ENCODE data around the gene RPL7A.

Gene RPL7A

DNA sequence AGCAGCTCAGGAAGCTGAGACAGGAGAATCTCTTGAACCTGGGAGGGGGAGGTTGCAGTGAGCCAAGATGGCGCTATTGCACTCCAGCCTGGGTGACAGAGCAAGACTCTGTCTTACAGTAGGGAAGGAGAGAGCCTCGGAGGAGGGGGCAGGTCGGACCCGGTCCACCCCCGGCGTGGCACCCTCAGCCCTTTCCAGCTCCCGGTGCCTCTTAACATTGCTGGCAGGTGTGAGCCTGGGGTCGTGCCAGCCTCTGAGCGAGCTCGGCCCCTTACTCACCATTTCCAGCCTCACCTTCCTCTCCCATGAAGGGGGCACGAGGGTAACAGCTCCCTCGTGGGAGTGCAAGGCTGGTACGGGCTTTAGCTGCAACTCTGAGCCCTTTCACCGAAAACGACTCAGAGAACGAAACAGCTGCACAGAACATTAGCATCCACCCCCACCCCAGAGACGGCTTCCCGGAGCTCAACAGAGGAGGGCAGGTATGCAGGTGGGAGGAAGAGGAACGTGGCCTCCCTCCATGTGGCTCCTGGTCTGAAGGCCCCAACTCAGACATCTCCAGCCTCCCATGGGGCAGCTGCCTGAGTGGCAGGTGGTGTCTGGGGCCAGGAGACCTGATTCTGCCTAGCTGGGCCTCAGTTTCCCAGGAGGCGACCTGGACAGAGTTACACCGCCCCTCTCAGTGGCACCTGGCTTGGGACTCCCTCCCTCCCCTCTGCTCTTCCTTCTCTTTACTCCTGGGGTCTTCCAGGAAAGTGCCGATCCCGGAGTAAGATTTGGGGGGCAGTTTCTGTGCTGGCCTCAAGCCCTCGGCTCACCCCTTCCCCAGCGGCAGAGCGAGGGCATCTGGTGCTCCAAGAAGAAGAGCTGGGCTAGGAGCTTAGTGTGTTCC lies 44.5 kb upstream of the RPL7A start:
- Histone ChIP-seq H2AFZ (ENCODE audit: low read length) (no peak overlapping the region), H4K20me1 (ENCODE audit: insufficient read depth, low read length, poor library complexity, severe bottlenecking) (no peaks in the 10 kb centered on the region), H3K36me3 (ENCODE audit: insufficient read depth, low read length) (no peaks in the 10 kb centered on the region), H3K9me2 (replicated peaks; ENCODE audit: low read depth, low read length) (no peaks in the 10 kb centered on the region), H3K79me2 (ENCODE audit: insufficient read depth, low read length) (no peaks in the 10 kb centered on the region), H3K27me3 (ENCODE audit: insufficient read depth, low read length, poor library complexity, severe bottlenecking) (no peaks in the 10 kb centered on the region), H3K4me3 (ENCODE audit: low read length, poor library complexity, severe bottlenecking) (no peak overlapping the region), H3K4me2 (ENCODE audit: low read depth, low read length, poor library complexity, severe bottlenecking) (no peak overlapping the region), H3F3A (ENCODE audit: low read depth) (no peaks in the 10 kb centered on the region), H3K4me1 (ENCODE audit: insufficient read depth, low read length, poor library complexity, severe bottlenecking) (no peaks in the 10 kb centered on the region), H3K9ac (ENCODE audit: low read depth, low read length, poor library complexity, severe bottlenecking) (no peak overlapping the region), H3K9me3 (ENCODE audit: insufficient read depth, low read depth, low read length) (no peaks in the 10 kb centered on the region)
- no peak for TF ChIP-seq EZH2phosphoT487 (IDR thresholded peaks at IDR 0.05; ENCODE audit: borderline replicate concordance)
- TF ChIP-seq, protein P1, sequence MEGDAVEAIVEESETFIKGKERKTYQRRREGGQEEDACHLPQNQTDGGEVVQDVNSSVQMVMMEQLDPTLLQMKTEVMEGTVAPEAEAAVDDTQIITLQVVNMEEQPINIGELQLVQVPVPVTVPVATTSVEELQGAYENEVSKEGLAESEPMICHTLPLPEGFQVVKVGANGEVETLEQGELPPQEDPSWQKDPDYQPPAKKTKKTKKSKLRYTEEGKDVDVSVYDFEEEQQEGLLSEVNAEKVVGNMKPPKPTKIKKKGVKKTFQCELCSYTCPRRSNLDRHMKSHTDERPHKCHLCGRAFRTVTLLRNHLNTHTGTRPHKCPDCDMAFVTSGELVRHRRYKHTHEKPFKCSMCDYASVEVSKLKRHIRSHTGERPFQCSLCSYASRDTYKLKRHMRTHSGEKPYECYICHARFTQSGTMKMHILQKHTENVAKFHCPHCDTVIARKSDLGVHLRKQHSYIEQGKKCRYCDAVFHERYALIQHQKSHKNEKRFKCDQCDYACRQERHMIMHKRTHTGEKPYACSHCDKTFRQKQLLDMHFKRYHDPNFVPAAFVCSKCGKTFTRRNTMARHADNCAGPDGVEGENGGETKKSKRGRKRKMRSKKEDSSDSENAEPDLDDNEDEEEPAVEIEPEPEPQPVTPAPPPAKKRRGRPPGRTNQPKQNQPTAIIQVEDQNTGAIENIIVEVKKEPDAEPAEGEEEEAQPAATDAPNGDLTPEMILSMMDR (conservative IDR thresholded peaks at IDR 0.05; ENCODE audit: low read length), result no peak

DNA sequence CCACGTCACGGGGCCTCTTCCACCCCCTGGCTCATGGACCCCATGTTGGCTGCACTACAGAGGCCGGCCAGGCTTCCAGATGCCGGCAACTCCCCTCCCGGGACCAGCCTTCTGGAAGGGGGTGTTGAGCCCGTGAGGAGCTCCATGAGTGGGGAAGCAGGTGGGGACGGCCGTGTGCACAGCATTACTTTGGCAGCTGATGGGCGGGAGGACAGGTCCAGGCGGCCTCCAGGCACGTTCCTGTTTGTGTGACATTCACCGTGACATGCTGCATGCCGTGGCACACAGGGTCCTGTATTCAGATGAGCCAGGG lies 43.9 kb upstream of the RPL7A start:
- TF ChIP-seq, protein P1 (conservative IDR thresholded peaks at IDR 0.05; ENCODE audit: low read length), result no peak
- TF ChIP-seq EZH2phosphoT487 (IDR thresholded peaks at IDR 0.05; ENCODE audit: borderline replicate concordance), result no peak
- H2AFZ ChIP-seq (ENCODE audit: low read length), result no peak overlapping the region
- H3F3A ChIP-seq (ENCODE audit: low read depth), result no peaks in the 10 kb centered on the region
- H3K4me1 ChIP-seq (ENCODE audit: insufficient read depth, low read length, poor library complexity, severe bottlenecking), result no peaks in the 10 kb centered on the region
- H3K79me2 ChIP-seq (ENCODE audit: insufficient read depth, low read length), result no peaks in the 10 kb centered on the region
- H3K4me2 ChIP-seq (ENCODE audit: low read depth, low read length, poor library complexity, severe bottlenecking), result no peak overlapping the region
- H3K9me3 ChIP-seq (ENCODE audit: insufficient read depth, low read depth, low read length), result no peaks in the 10 kb centered on the region
- H3K27me3 ChIP-seq (ENCODE audit: insufficient read depth, low read length, poor library complexity, severe bottlenecking), result no peaks in the 10 kb centered on the region
- H3K9me2 ChIP-seq (replicated peaks; ENCODE audit: low read depth, low read length), result no peaks in the 10 kb centered on the region
- H3K4me3 ChIP-seq (ENCODE audit: low read length, poor library complexity, severe bottlenecking), result no peak overlapping the region
- H3K36me3 ChIP-seq (ENCODE audit: insufficient read depth, low read length), result no peaks in the 10 kb centered on the region
- no peak overlapping the region for H3K9ac ChIP-seq (ENCODE audit: low read depth, low read length, poor library complexity, severe bottlenecking)
- no peaks in the 10 kb centered on the region for H4K20me1 ChIP-seq (ENCODE audit: insufficient read depth, low read length, poor library complexity, severe bottlenecking)

DNA sequence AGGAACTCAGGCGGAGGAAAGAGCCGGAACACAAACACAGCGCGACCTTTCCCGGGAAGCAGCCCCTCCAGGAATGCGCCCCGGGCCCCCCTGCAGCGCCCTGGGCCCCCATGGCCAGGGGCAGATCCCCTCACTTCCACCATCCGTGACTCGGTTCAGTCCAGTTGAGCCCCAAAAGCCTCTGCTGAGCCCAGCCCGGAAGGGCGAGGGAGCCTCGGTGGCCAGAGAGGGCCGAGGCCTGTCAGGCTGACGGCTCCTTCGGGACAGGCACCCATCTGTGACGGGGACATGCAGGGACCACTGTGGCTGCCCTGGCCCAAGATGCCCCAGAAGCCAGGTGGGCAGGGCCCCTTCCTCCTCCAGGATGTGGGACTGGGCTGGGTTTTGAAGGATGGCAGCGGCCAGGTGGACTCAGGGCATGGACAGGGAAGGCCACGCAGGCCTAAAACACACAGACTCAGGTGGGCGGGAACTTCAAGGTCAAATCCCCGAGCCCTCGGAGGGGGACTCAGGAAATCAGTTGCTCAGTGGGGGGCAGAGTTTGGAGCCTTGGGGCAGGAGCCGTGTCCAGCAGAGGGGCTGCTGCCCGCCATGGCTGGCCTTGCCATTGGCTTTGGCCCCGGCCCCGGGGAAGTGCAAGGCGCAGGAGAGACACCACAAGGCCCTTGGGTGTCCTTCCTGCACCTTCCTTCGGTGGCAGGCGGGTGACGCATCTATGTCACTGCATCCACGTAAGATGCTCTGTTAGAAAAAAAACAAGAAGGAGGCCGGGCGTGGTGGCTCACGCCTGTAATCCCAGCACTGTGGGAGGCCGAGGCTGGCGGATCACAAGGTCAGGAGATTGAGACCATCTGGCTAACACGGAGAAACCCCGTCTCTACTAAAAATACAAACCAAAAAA lies 43.3 kb upstream of the RPL7A start:
- H3K9ac ChIP-seq (ENCODE audit: low read depth, low read length, poor library complexity, severe bottlenecking), result no peak overlapping the region
- no peaks in the 10 kb centered on the region for H4K20me1 ChIP-seq (ENCODE audit: insufficient read depth, low read length, poor library complexity, severe bottlenecking)
- H3K4me3 ChIP-seq (ENCODE audit: low read length, poor library complexity, severe bottlenecking), result no peak overlapping the region
- TF ChIP-seq EZH2phosphoT487 (IDR thresholded peaks at IDR 0.05; ENCODE audit: borderline replicate concordance), result no peak
- TF ChIP-seq, protein P1 (conservative IDR thresholded peaks at IDR 0.05; ENCODE audit: low read length), result no peak
- H3K27me3 ChIP-seq (ENCODE audit: insufficient read depth, low read length, poor library complexity, severe bottlenecking), result no peaks in the 10 kb centered on the region
- H3K36me3 ChIP-seq (ENCODE audit: insufficient read depth, low read length), result no peaks in the 10 kb centered on the region
- H3K9me3 ChIP-seq (ENCODE audit: insufficient read depth, low read depth, low read length), result no peaks in the 10 kb centered on the region
- H3K9me2 ChIP-seq (replicated peaks; ENCODE audit: low read depth, low read length), result no peaks in the 10 kb centered on the region
- H3K4me2 ChIP-seq (ENCODE audit: low read depth, low read length, poor library complexity, severe bottlenecking), result no peak overlapping the region
- H3K4me1 ChIP-seq (ENCODE audit: insufficient read depth, low read length, poor library complexity, severe bottlenecking), result no peaks in the 10 kb centered on the region
- no peak overlapping the region for H2AFZ ChIP-seq (ENCODE audit: low read length)
- no peaks in the 10 kb centered on the region for H3K79me2 ChIP-seq (ENCODE audit: insufficient read depth, low read length)
- H3F3A ChIP-seq (ENCODE audit: low read depth), result no peaks in the 10 kb centered on the region
